OCI-LY7 (cell line): ENCODE results near the gene KRTAP2-2.

Experiments
- EZH2phosphoT487 ChIP-seq: fragments of 200-600 bp; sonication (generic); IDR thresholded peaks from 2 replicates; pipeline ENCODE4 v1.6.1; 2018; ENCODE audit warnings: low read depth, borderline replicate concordance, mild to moderate bottlenecking, mixed run types, antibody characterized with exemption, low read length, moderate library complexity, mixed read lengths
- TF ChIP-seq, protein P1 (sequence below): fragments of 200-600 bp; sonication (generic); conservative IDR thresholded peaks from 2 replicates; pipeline ENCODE4 v1.5.1; 2014; ENCODE audit warnings: mild to moderate bottlenecking, antibody characterized with exemption, low read length, moderate library complexity, mixed read lengths

- TF ChIP-seq, protein P1, sequence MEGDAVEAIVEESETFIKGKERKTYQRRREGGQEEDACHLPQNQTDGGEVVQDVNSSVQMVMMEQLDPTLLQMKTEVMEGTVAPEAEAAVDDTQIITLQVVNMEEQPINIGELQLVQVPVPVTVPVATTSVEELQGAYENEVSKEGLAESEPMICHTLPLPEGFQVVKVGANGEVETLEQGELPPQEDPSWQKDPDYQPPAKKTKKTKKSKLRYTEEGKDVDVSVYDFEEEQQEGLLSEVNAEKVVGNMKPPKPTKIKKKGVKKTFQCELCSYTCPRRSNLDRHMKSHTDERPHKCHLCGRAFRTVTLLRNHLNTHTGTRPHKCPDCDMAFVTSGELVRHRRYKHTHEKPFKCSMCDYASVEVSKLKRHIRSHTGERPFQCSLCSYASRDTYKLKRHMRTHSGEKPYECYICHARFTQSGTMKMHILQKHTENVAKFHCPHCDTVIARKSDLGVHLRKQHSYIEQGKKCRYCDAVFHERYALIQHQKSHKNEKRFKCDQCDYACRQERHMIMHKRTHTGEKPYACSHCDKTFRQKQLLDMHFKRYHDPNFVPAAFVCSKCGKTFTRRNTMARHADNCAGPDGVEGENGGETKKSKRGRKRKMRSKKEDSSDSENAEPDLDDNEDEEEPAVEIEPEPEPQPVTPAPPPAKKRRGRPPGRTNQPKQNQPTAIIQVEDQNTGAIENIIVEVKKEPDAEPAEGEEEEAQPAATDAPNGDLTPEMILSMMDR: no peak
- TF ChIP-seq EZH2phosphoT487: no peak
Measured at GRCh38 chr17:41015454-41015853, 39.6 kb downstream of the KRTAP2-2 start.
